Lower leg skin (tissue), 4 donors: ENCODE results near the gene NRTN. TPM values are rescaled to one million over a fixed set of nuclear protein-coding genes. Genes with fewer than 3 reads are reported as not detected.

ENCODE experiments used
- DNase-seq, 2 donors: peaks; one replicate each; pipeline ENCODE4 v3.0.0-alpha.2; 2019; ENCODE audit warnings: low spot score in 2 of 2
- H3K4me3 ChIP-seq: fragments of 200-600 bp; sonication (generic); 2 replicates; pipeline ENCODE4 v1.5.1; 2017; ENCODE audit warnings: mild to moderate bottlenecking, low read depth; ENCODE audit not compliant: poor library complexity, severe bottlenecking
- CTCF ChIP-seq, 3 donors: fragments of 450-650 bp; IDR thresholded peaks; one replicate each; pipeline ENCODE4 v1.5.1; 2016; ENCODE audit warnings: antibody characterized with exemption in 3 of 3, mild to moderate bottlenecking in 3 of 3, moderate library complexity in 2 of 3
- POLR2A ChIP-seq, 2 donors: fragments of 450-650 bp; IDR thresholded peaks; one replicate each; pipeline ENCODE4 v1.6.1; 2016 to 2017; ENCODE audit warnings: antibody characterized with exemption in 2 of 2, mild to moderate bottlenecking in 1 of 2, moderate library complexity in 1 of 2
- WGBS, 2 donors: methylation state at CpG; one replicate each; pipeline ENCODE4 v1.1.5; 2018; 5-methylcytosine and 5-hydroxymethylcytosine counted together
- intact Hi-C: fragments of 100-400 bp; cut with DNase I; formaldehyde crosslinking; loops from one replicate; pipeline ENCODE4 v1.15.0; 2023; ENCODE audit warnings: low total_unique reads
- total RNA-seq, 4 donors: library from RNA; depleted of rRNA; stranded (reverse); fragments of >200 nt; gene quantifications; one replicate each; pipeline ENCODE4 v1.1.0, GENCODE V29; 2016

Gene NRTN
- total RNA-seq, 4 donors from 2014 or later: 6.5 to 7.9 (median 7.2) TPM

GRCh38 chr19:5877427-5877826 is 72.6 kb downstream of the NRTN start:
- TF ChIP-seq CTCF (IDR thresholded peaks at IDR 0.05): no peak
- no peak for TF ChIP-seq POLR2A (IDR thresholded peaks at IDR 0.05)
- no peak for DNase-seq
- no peak overlapping the region for H3K4me3 ChIP-seq
- intact Hi-C loops: no loop called here
- WGBS, 2 donors: 88 to 91% methylated on average over 6 to 8 of the region's 8 CpGs

GRCh38 chr19:5877882-5878281 is 73.0 kb downstream of the NRTN start:
- 81 to 83% methylated on average over 6 to 9 of the region's 9 CpGs for WGBS, 2 donors
- H3K4me3 ChIP-seq: no peak overlapping the region
- intact Hi-C loops: no loop called here
- TF ChIP-seq POLR2A (IDR thresholded peaks at IDR 0.05): no peak
- TF ChIP-seq CTCF (IDR thresholded peaks at IDR 0.05): no peak
- DNase-seq: no peak

Other genes starting within 250 kb of the NRTN start
- gene TINCR, start 237.1 kb upstream of the NRTN start, total RNA-seq: 100 to 1,000 TPM; 250 to 282 (median 259) TPM
- 10 to 100 TPM; 14.0 to 51.2 (median 28.7) TPM for gene SAFB2, start 182.3 kb upstream of the NRTN start, total RNA-seq
- gene SAFB, start 182.0 kb upstream of the NRTN start, total RNA-seq: 100 to 1,000 TPM in 1 of 4 donors, 10 to 100 TPM in 3; 41.6 to 136 (median 80.4) TPM
- 10 to 100 TPM; 43.6 to 65.5 (median 54.1) TPM for gene MICOS13, start 124.6 kb upstream of the NRTN start, total RNA-seq
- gene HSD11B1L, start 124.0 kb upstream of the NRTN start, total RNA-seq: 10 to 100 TPM; 20.1 to 38.1 (median 24.8) TPM
- 1,000 to 10,000 TPM; 1,101 to 1,427 (median 1,254) TPM for gene RPL36, start 114.8 kb upstream of the NRTN start, total RNA-seq
- gene LONP1, start 84.9 kb upstream of the NRTN start, total RNA-seq: 10 to 100 TPM; 40.9 to 81.7 (median 61.2) TPM
- gene CATSPERD, start 84.4 kb upstream of the NRTN start, total RNA-seq: not detected
- 1 to 10 TPM in 1 of 4 donors, under 1 TPM in 3; 0.25 to 1.2 (median 0.62) TPM for gene PRR22, start 20.3 kb upstream of the NRTN start, total RNA-seq
- 100 to 1,000 TPM in 1 of 4 donors, 10 to 100 TPM in 3; 36.0 to 107 (median 67.4) TPM for gene DUS3L, start 13.9 kb upstream of the NRTN start, total RNA-seq
- gene FUT6, start 34.6 kb downstream of the NRTN start, total RNA-seq: under 1 TPM in 2 of 4 donors, not detected in 2; 0.23 to 0.29 TPM
- 1 to 10 TPM in 3 of 4 donors, under 1 TPM in 1; 0.76 to 3.8 (median 1.9) TPM for gene FUT3, start 46.4 kb downstream of the NRTN start, total RNA-seq
- not detected for gene FUT5, start 65.5 kb downstream of the NRTN start, total RNA-seq
- gene NDUFA11, start 98.7 kb downstream of the NRTN start, total RNA-seq: 100 to 1,000 TPM; 123 to 215 (median 163) TPM
- 10 to 100 TPM; 10.2 to 15.2 (median 10.8) TPM for gene VMAC, start 99.8 kb downstream of the NRTN start, total RNA-seq
- gene CAPS, start 109.2 kb downstream of the NRTN start, total RNA-seq: 10 to 100 TPM in 3 of 4 donors, 1 to 10 TPM in 1; 3.5 to 14.5 (median 11.5) TPM
- 100 to 1,000 TPM in 1 of 4 donors, 10 to 100 TPM in 3; 57.2 to 116 (median 72.0) TPM for gene RANBP3, start 173.1 kb downstream of the NRTN start, total RNA-seq